ENCODE measurements around the gene R3HDM2. TPM values are rescaled to one million over a fixed set of nuclear protein-coding genes. Genes with fewer than 3 reads are reported as not detected.

Gene R3HDM2
- total and polyA plus RNA-seq, 12 donors: 21.9 to 91.9 (median 43.2) TPM

- peak overlapping the region in 1 of 4 donors; percentile 53 for H3K4me3 ChIP-seq
- DNase-seq: no peak
- TF ChIP-seq CTCF (IDR thresholded peaks at IDR 0.05) (no peak), POLR2A (IDR thresholded peaks at IDR 0.05) (no peak)
- peaks cover 38% of the 10 kb centered on the region for H3K27me3 ChIP-seq
- peaks cover 0 to 11% of the 10 kb centered on the region in 2 donors for H3K36me3 ChIP-seq (replicated peaks in 1 of 2)
- peaks cover 26 to 43% of the 10 kb centered on the region in 2 donors for H3K4me1 ChIP-seq (replicated peaks in 1 of 2)
- no peaks in the 10 kb centered on the region for H3K9me3 ChIP-seq (replicated peaks in 1 of 3)
- H3K27ac ChIP-seq: no peak overlapping the region
- 9 to 18% (median 10%) methylated on average over 24 to 63 of the region's 63 CpGs for WGBS, 4 donors
- intact Hi-C loops (cut with DNase I): no loop called here
Observed at GRCh38 chr12:57237932-57238853, 192.7 kb downstream of the R3HDM2 start.

- peaks cover 0 to 17% of the 10 kb centered on the region in 2 donors for H3K36me3 ChIP-seq (replicated peaks in 1 of 2)
- H3K4me1 ChIP-seq (replicated peaks in 1 of 2): peaks cover 20 to 37% of the 10 kb centered on the region in 2 donors
- no peak overlapping the region for H3K4me3 ChIP-seq
- intact Hi-C loops (cut with DNase I): no loop called here
- no peak overlapping the region for H3K27ac ChIP-seq
- DNase-seq: no peak
- no peak for TF ChIP-seq CTCF (IDR thresholded peaks at IDR 0.05)
- TF ChIP-seq POLR2A (IDR thresholded peaks at IDR 0.05): no peak
- WGBS, 4 donors: 48 to 55% (median 53%) methylated on average over 5 of the region's 5 CpGs
- peaks cover 32% of the 10 kb centered on the region for H3K27me3 ChIP-seq
- no peaks in the 10 kb centered on the region for H3K9me3 ChIP-seq (replicated peaks in 1 of 3)
Observed at GRCh38 chr12:57237596-57237931, 193.3 kb downstream of the R3HDM2 start.

- Histone ChIP-seq H3K27me3 (peaks cover 30% of the 10 kb centered on the region), H3K36me3 (replicated peaks in 1 of 2) (peaks cover 0 to 22% of the 10 kb centered on the region in 2 donors), H3K4me3 (no peak overlapping the region), H3K9me3 (replicated peaks in 1 of 3) (no peaks in the 10 kb centered on the region), H3K27ac (no peak overlapping the region), H3K4me1 (replicated peaks in 1 of 2) (peaks cover 14 to 32% of the 10 kb centered on the region in 2 donors)
- intact Hi-C loops (cut with DNase I): no loop called here
- TF ChIP-seq POLR2A (IDR thresholded peaks at IDR 0.05): no peak
- no peak for TF ChIP-seq CTCF (IDR thresholded peaks at IDR 0.05)
- no peak for DNase-seq
- 41 to 48% (median 45%) methylated on average over 8 to 9 of the region's 9 CpGs for WGBS, 4 donors
Observed at GRCh38 chr12:57236925-57237595, 193.8 kb downstream of the R3HDM2 start.

GRCh38 chr12:57236201-57236924 lies 194.5 kb downstream of the R3HDM2 start:
- H3K9me3 ChIP-seq (replicated peaks in 1 of 3): no peaks in the 10 kb centered on the region
- H3K4me3 ChIP-seq: no peak overlapping the region
- 22 to 40% (median 27%) methylated on average over 17 to 40 of the region's 40 CpGs for WGBS, 4 donors
- DNase-seq: no peak
- peaks cover 24% of the 10 kb centered on the region for H3K27me3 ChIP-seq
- intact Hi-C loops (cut with DNase I): no loop called here
- TF ChIP-seq POLR2A (IDR thresholded peaks at IDR 0.05) (no peak), CTCF (IDR thresholded peaks at IDR 0.05) (no peak)
- H3K4me1 ChIP-seq (replicated peaks in 1 of 2): peaks cover 14 to 31% of the 10 kb centered on the region in 2 donors
- H3K36me3 ChIP-seq (replicated peaks in 1 of 2): peaks cover 0 to 29% of the 10 kb centered on the region in 2 donors
- H3K27ac ChIP-seq: peak overlapping the region in 2 of 5 donors; percentile 56 to 76

Data from adrenal gland (tissue), 12 donors.